H1 (cell line): ENCODE measurements around the gene ZNF625. TPM values are rescaled to one million over a fixed set of nuclear protein-coding genes. Genes with fewer than 3 reads are reported as not detected.
A peak's percentile ranks its signal among the peaks of the same experiment; 100 is the strongest.

Experiments
- CTCF ChIA-PET: fragments of 300-600 bp; sonication (Branson Sonifier 250); formaldehyde crosslinking; loops from one replicate; lab custom pipeline; 2021; ENCODE audit not compliant: partially characterized antibody; lab: Charles Lee
- POLR2A ChIA-PET: fragments of 300-600 bp; sonication (Branson Sonifier 250); formaldehyde crosslinking; loops from one replicate; lab custom pipeline; 2021; ENCODE audit warnings: inconsistent platforms; ENCODE audit not compliant: partially characterized antibody; lab: Charles Lee
- DNase-seq, 2 experiments: peaks; one replicate each; pipeline versions ENCODE4 v3.0.0 to v3.0.0-alpha.2; 2010 to 2022; ENCODE audit warnings: low spot score in 2 of 2, low read depth in 1 of 2, mixed read lengths in 1 of 2
- FAIRE-seq: peaks from 2 replicates; lab custom pipeline; 2011; peaks lifted over from hg19 to GRCh38; lab: Jason Lieb, UNC
- H2AFZ ChIP-seq: 2 replicates; pipeline ENCODE4 v1.8.1; 2012; ENCODE audit warnings: low read length, inconsistent platforms
- H2AK5ac ChIP-seq: 2 replicates; pipeline ENCODE4 v1.6.1; 2013; ENCODE audit warnings: low read depth, low read length
- H2BK120ac ChIP-seq: replicated peaks from 2 replicates; pipeline ENCODE3; 2013; ENCODE audit warnings: low read depth, low read length, inconsistent platforms
- H2BK12ac ChIP-seq: 2 replicates; pipeline ENCODE4 v1.6.1; 2013; ENCODE audit warnings: low read depth, low read length
- H2BK15ac ChIP-seq: 2 replicates; pipeline ENCODE4 v1.6.1; 2013; ENCODE audit warnings: low read length
- H2BK20ac ChIP-seq: 2 replicates; pipeline ENCODE4 v1.6.1; 2013; ENCODE audit warnings: low read length
- H2BK5ac ChIP-seq: 2 replicates; pipeline ENCODE4 v1.6.1; 2013; ENCODE audit warnings: low read depth, low read length
- H3K14ac ChIP-seq: 2 replicates; pipeline ENCODE4 v1.6.1; 2013; ENCODE audit warnings: inconsistent platforms; ENCODE audit not compliant: insufficient read length
- H3K18ac ChIP-seq: 2 replicates; pipeline ENCODE4 v1.6.1; 2013; ENCODE audit warnings: low read length; ENCODE audit errors: extremely low read depth
- H3K23ac ChIP-seq: 2 replicates; pipeline ENCODE4 v1.6.1; 2013; ENCODE audit warnings: inconsistent platforms; ENCODE audit not compliant: insufficient read length
- H3K23me2 ChIP-seq: 2 replicates; pipeline ENCODE4 v1.6.1; 2013; ENCODE audit warnings: low read depth, low read length
- H3K27ac ChIP-seq: 2 replicates; pipeline ENCODE4 v1.6.1; 2011; ENCODE audit warnings: low read depth, low read length, inconsistent platforms
- H3K27me3 ChIP-seq, 4 experiments: replicated peaks in 1 of 4; 1 replicate in 1 of 4; 2 replicates in 3 of 4; pipeline versions ENCODE4 v1.6.1 to v1.8.1; 2011 to 2013; ENCODE audit warnings: low read length in 3 of 4, mild to moderate bottlenecking in 3 of 4, inconsistent platforms in 2 of 4, mixed read lengths in 2 of 4, moderate library complexity in 1 of 4; ENCODE audit not compliant: control insufficient read depth in 3 of 4, insufficient read depth in 3 of 4; ENCODE audit errors: extremely low read depth in 1 of 4
- H3K36me3 ChIP-seq, 4 experiments: 2 replicates each; pipeline versions ENCODE4 v1.6.1 to v1.8.1; 2011 to 2013; ENCODE audit warnings: mild to moderate bottlenecking in 4 of 4, low read length in 3 of 4, moderate library complexity in 2 of 4, control low read depth in 1 of 4, inconsistent platforms in 1 of 4; ENCODE audit not compliant: insufficient read depth in 4 of 4, control insufficient read depth in 2 of 4
- H3K4ac ChIP-seq: replicated peaks from 2 replicates; pipeline ENCODE3; 2013; ENCODE audit warnings: low read length, low read depth, mixed read lengths, inconsistent platforms; ENCODE audit not compliant: insufficient read length
- H3K4me1 ChIP-seq, 4 experiments: replicated peaks in 1 of 4; 1 replicate in 1 of 4; 2 replicates in 3 of 4; pipeline versions ENCODE4 v1.6.1 to v1.8.1; 2011 to 2013; ENCODE audit warnings: low read length in 3 of 4, inconsistent platforms in 2 of 4, mixed read lengths in 1 of 4; ENCODE audit not compliant: insufficient read depth in 4 of 4, control insufficient read depth in 3 of 4
- H3K4me2 ChIP-seq, 2 experiments: 2 replicates each; pipeline versions ENCODE4 v1.6.1 to v1.8.1; 2011 to 2013; ENCODE audit warnings: low read depth in 2 of 2, low read length in 2 of 2, control low read depth in 1 of 2, inconsistent platforms in 1 of 2, mild to moderate bottlenecking in 1 of 2; ENCODE audit not compliant: insufficient read depth in 1 of 2
- H3K4me3 ChIP-seq, 4 experiments: fragments of 200-600, 300-600 bp in 1 of 4; sonication (generic), shearing (Covaris generic), sonication (Bioruptor Twin) in 1 of 4; 2 replicates each; pipeline versions ENCODE4 v1.5.1 to v1.8.1; 2011 to 2016; ENCODE audit warnings: low read length in 4 of 4, low read depth in 3 of 4, control low read depth in 2 of 4, inconsistent platforms in 2 of 4, mild to moderate bottlenecking in 2 of 4, mixed read lengths in 1 of 4, moderate library complexity in 1 of 4; ENCODE audit not compliant: insufficient read depth in 2 of 4; ENCODE audit errors: extremely low read depth in 1 of 4
- H3K56ac ChIP-seq: replicated peaks from 2 replicates; pipeline ENCODE3; 2013; ENCODE audit warnings: low read depth, mild to moderate bottlenecking, mixed read lengths, low read length, inconsistent platforms; ENCODE audit not compliant: insufficient read length
- H3K79me1 ChIP-seq: 2 replicates; pipeline ENCODE4 v1.6.1; 2013; ENCODE audit warnings: low read depth, low read length, control low read depth
- H3K79me2 ChIP-seq, 2 experiments: 2 replicates each; pipeline versions ENCODE4 v1.6.1 to v1.8.1; 2012 to 2013; ENCODE audit warnings: low read length in 2 of 2, mild to moderate bottlenecking in 2 of 2, inconsistent platforms in 1 of 2; ENCODE audit not compliant: insufficient read depth in 2 of 2, control insufficient read depth in 1 of 2
- H3K9ac ChIP-seq, 4 experiments: replicated peaks in 1 of 4; 1 replicate in 1 of 4; 2 replicates in 3 of 4; pipeline versions ENCODE4 v1.6.1 to v1.8.1; 2011 to 2013; ENCODE audit warnings: low read depth in 3 of 4, low read length in 3 of 4, control low read depth in 2 of 4, mild to moderate bottlenecking in 2 of 4, moderate library complexity in 2 of 4, inconsistent platforms in 1 of 4; ENCODE audit errors: extremely low read depth in 1 of 4
- H3K9me3 ChIP-seq, 2 experiments: 2 replicates each; pipeline versions ENCODE4 v1.6.1 to v1.8.1; 2012 to 2013; ENCODE audit warnings: mild to moderate bottlenecking in 2 of 2, moderate library complexity in 2 of 2, control low read depth in 1 of 2, inconsistent platforms in 1 of 2, low read depth in 1 of 2, low read length in 1 of 2, mixed read lengths in 1 of 2; ENCODE audit not compliant: insufficient read depth in 2 of 2
- H4K20me1 ChIP-seq, 2 experiments: replicated peaks in 1 of 2; 2 replicates each; pipeline versions ENCODE3 to v1.8.1; 2011 to 2013; ENCODE audit warnings: inconsistent platforms in 2 of 2, low read length in 2 of 2, mild to moderate bottlenecking in 1 of 2; ENCODE audit not compliant: insufficient read depth in 2 of 2, control insufficient read depth in 1 of 2
- H4K5ac ChIP-seq: 2 replicates; pipeline ENCODE4 v1.6.1; 2013; ENCODE audit warnings: low read length, low read depth, mixed read lengths, inconsistent platforms; ENCODE audit not compliant: insufficient read length
- H4K8ac ChIP-seq: 2 replicates; pipeline ENCODE4 v1.8.0; 2013; ENCODE audit warnings: mild to moderate bottlenecking, moderate library complexity, low read length, inconsistent platforms; ENCODE audit not compliant: insufficient read depth; ENCODE audit errors: extremely low read depth
- H4K91ac ChIP-seq: replicated peaks from 2 replicates; pipeline ENCODE3; 2013; ENCODE audit warnings: low read length, mixed read lengths, inconsistent platforms; ENCODE audit not compliant: insufficient read length
- ASH2L ChIP-seq: fragments of 200-600, 300-600 bp; sonication (generic); IDR thresholded peaks from one replicate; pipeline ENCODE4 v1.7.1; 2017; ENCODE audit warnings: low read length
- CHD1 ChIP-seq: IDR thresholded peaks from 2 replicates; pipeline ENCODE4 v1.6.1; 2012; ENCODE audit warnings: low read depth, low read length, improper control_type of control experiment
- EGR1 ChIP-seq: IDR thresholded peaks from 2 replicates; pipeline ENCODE4 v1.6.1; 2011; ENCODE audit warnings: low read depth, low read length, borderline replicate concordance
- HDAC2 ChIP-seq, 2 experiments: fragments of 300-600 bp in 1 of 2; sonication (generic) in 1 of 2; IDR thresholded peaks; 2 replicates each; pipeline ENCODE4 v1.6.1; 2011 to 2012; ENCODE audit warnings: low read depth in 2 of 2, low read length in 2 of 2, mild to moderate bottlenecking in 2 of 2, moderate library complexity in 2 of 2, borderline replicate concordance in 1 of 2, inconsistent platforms in 1 of 2
- KDM4A ChIP-seq: IDR thresholded peaks from one replicate; pipeline ENCODE4 v1.7.1; 2012; ENCODE audit warnings: low read depth, mild to moderate bottlenecking, moderate library complexity, low read length, inconsistent platforms; ENCODE audit not compliant: severe bottlenecking
- KDM5A ChIP-seq: fragments of 200-600 bp; IDR thresholded peaks from 2 replicates; pipeline ENCODE4 v1.7.1; 2012; ENCODE audit warnings: mild to moderate bottlenecking, low read length, inconsistent platforms, mixed read lengths
- MAFK ChIP-seq: IDR thresholded peaks from 2 replicates; pipeline ENCODE4 v1.6.1; 2012; ENCODE audit warnings: low read depth, mild to moderate bottlenecking, improper control_type of control experiment, low read length
- PHF8 ChIP-seq: fragments of 200-600 bp; sonication (generic); conservative IDR thresholded peaks from 2 replicates; pipeline ENCODE4 v1.7.1; 2012; ENCODE audit warnings: low read depth, mild to moderate bottlenecking, inconsistent platforms, low read length, moderate library complexity
- POLR2AphosphoS5 ChIP-seq: IDR thresholded peaks from 2 replicates; pipeline ENCODE4 v1.6.1; 2011; ENCODE audit warnings: low read depth, low read length
- RBBP5 ChIP-seq: IDR thresholded peaks from 2 replicates; pipeline ENCODE4 v1.7.1; 2012; ENCODE audit warnings: low read depth, mild to moderate bottlenecking, inconsistent platforms, low read length, moderate library complexity, borderline replicate concordance
- RFX5 ChIP-seq: IDR thresholded peaks from 2 replicates; pipeline ENCODE4 v1.6.1; 2011; ENCODE audit warnings: low read depth, low read length, improper control_type of control experiment, borderline replicate concordance
- WGBS, 2 experiments: shearing (Covaris generic) in 1 of 2; methylation state at CpG; one replicate each; pipeline versions ENCODE4 v1.1.6 to v1.1.7; 2013 to 2015; ENCODE audit warnings: low lambda C conversion rate in 2 of 2, mixed read lengths in 2 of 2, inconsistent platforms in 1 of 2, low coverage in 1 of 2, missing lambda C conversion rate in 1 of 2; ENCODE audit not compliant: insufficient replicate concordance in 2 of 2, insufficient coverage in 1 of 2, insufficient read length in 1 of 2; ENCODE audit errors: extremely low coverage in 1 of 2, missing lambda C conversion rate in 1 of 2; 5-methylcytosine and 5-hydroxymethylcytosine counted together
- polyA plus RNA-seq, 7 experiments: library from polyadenylated mRNA; depleted of rRNA in 3 of 7; stranded (reverse) in 5 of 7; unstranded in 2 of 7; fragments of >200 nt in 5 of 7; fragments of 200-250 nt in 2 of 7; gene quantifications; 1 replicate in 5 of 7; 2 replicates in 1 of 7; 4 replicates in 1 of 7; pipeline versions ENCODE4 v1.2.1 to v1.2.3, GENCODE V29; 2011 to 2013; ENCODE audit warnings: missing spikeins in 2 of 7, mixed read lengths in 2 of 7
- total RNA-seq: library from RNA; stranded (reverse); fragmentation: NEBNext Ultra II Directional; extraction: Animal tissue kit (Norgen Biotek cat#: 25700); gene quantifications from 2 replicates; pipeline ENCODE4 v1.2.1, GENCODE V29; 2021

Gene ZNF625
- total and polyA plus RNA-seq, 2 of the 8 experiments (the other 6 are each of a cell fraction or from before 2014, with no cell fraction given) = 2.5 to 26.8 TPM

- Histone ChIP-seq H2BK12ac (peak within 1 kb of the TSS; percentile 7; the same call in 1 of the 2 replicates), H3K4me2 (peak within 1 kb of the TSS; percentile 65 to 72), H3K27ac (peak within 1 kb of the TSS; percentile 95), H3K4me1 (peaks cover 2 to 10% (median 6%) of the 10 kb centered on the region in 4 experiments; a peak in 6 of 7 replicates), H2AFZ (peak within 1 kb of the TSS; percentile 89; the same call in 1 of the 2 replicates), H3K4me3 (peak within 1 kb of the TSS; percentile 68 to 94 (median 90)), H3K4ac (no peak within 1 kb of the TSS), H2AK5ac (0 out of 2 replicates have a peak within 1 kb of the TSS, but pooled peaks have one; percentile 53), H3K9me3 (peaks cover 4 to 6% of the 10 kb centered on the region in 2 experiments), H3K14ac (no peak within 1 kb of the TSS), H3K56ac (peak within 1 kb of the TSS; percentile 78), H2BK15ac (no peak within 1 kb of the TSS), H4K5ac (peak within 1 kb of the TSS; percentile 75), H3K23ac (no peak within 1 kb of the TSS), H3K9ac (peak within 1 kb of the TSS; percentile 81 to 91 (median 90)), H2BK120ac (no peak within 1 kb of the TSS), H3K23me2 (peaks cover 3% of the 10 kb centered on the region; the same call in 1 of the 2 replicates), H3K79me2 (peaks cover 0 to 27% of the 10 kb centered on the region in 2 experiments; a peak in 2 of 4 replicates), H2BK5ac (peak within 1 kb of the TSS; percentile 91; the same call in 1 of the 2 replicates), H3K36me3 (peaks cover 2 to 38% (median 19%) of the 10 kb centered on the region in 4 experiments; a peak in 7 of 8 replicates), H3K27me3 (no peaks in the 10 kb centered on the region), H4K20me1 (peaks cover 0 to 4% of the 10 kb centered on the region in 2 experiments), H3K79me1 (peaks cover 2% of the 10 kb centered on the region; the same call in 1 of the 2 replicates), H2BK20ac (no peak within 1 kb of the TSS), H3K18ac (peak within 1 kb of the TSS; percentile 78), H4K8ac (peak within 1 kb of the TSS; percentile 100), H4K91ac (no peak within 1 kb of the TSS)
- CTCF ChIA-PET = interaction anchor here (0.6 to 3.1 kb wide), 33 partner anchors 11 to 745 kb away, joined by 3 to 40 read pairs (median 4); partner anchors contain the start of genes ZNF625, ZNF763 and ZNF878
- peak; percentile 92 to 98 for DNase-seq
- 2% methylated on average over 47 of the region's 49 CpGs; no CpG with 5 or more reads in 1 of the 2 experiments for WGBS, 2 experiments
- POLR2A ChIA-PET = interaction anchor here (0.6 to 3.5 kb wide), 41 partner anchors 10 to 490 kb away, joined by 3 to 30 read pairs (median 5); partner anchors contain the start of genes ZNF136, ZNF433, ZNF439 and ZNF442
- no peak for FAIRE-seq
- TF ChIP-seq RBBP5 = peak; percentile 59; the same call in 1 of the 2 replicates
- TF ChIP-seq CHD1 = no peak
- no peak for TF ChIP-seq KDM5A
- no peak for TF ChIP-seq HDAC2 (IDR thresholded peaks at IDR 0.05; ENCODE audit: borderline replicate concordance in 1 of 2, low read depth in 2 of 2, low read length in 2 of 2)
- TF ChIP-seq PHF8 = peak; percentile 76
- TF ChIP-seq EGR1 = no peak
- peak; percentile 76 for TF ChIP-seq POLR2AphosphoS5
- peak; percentile 59; the same call in 1 of the 2 replicates for TF ChIP-seq RFX5
- TF ChIP-seq MAFK = no peak
- peak; percentile 55 for TF ChIP-seq ASH2L
- peak; percentile 74 for TF ChIP-seq KDM4A
Measured at GRCh38 chr19:12139885-12140544, 16.5 kb downstream of the ZNF625 start, which contains the start of gene ZNF20. ZNF20 (minus strand) TSS chr19:12140350; CDS start chr19:12140182, 168 bp downstream.
